Lower leg skin (tissue), 4 donors: ENCODE measurements around the gene PIP5KL1. TPM values are rescaled to one million over a fixed set of nuclear protein-coding genes. Genes with fewer than 3 reads are reported as not detected.

Experiments
- DNase-seq, 2 donors: peaks; one replicate each; pipeline ENCODE4 v3.0.0-alpha.2; 2019; ENCODE audit warnings: low spot score in 2 of 2
- H3K4me3 ChIP-seq: fragments of 200-600 bp; sonication (generic); 2 replicates; pipeline ENCODE4 v1.5.1; 2017; ENCODE audit warnings: mild to moderate bottlenecking, low read depth; ENCODE audit not compliant: poor library complexity, severe bottlenecking
- CTCF ChIP-seq, 3 donors: fragments of 450-650 bp; IDR thresholded peaks; one replicate each; pipeline ENCODE4 v1.5.1; 2016; ENCODE audit warnings: antibody characterized with exemption in 3 of 3, mild to moderate bottlenecking in 3 of 3, moderate library complexity in 2 of 3
- POLR2A ChIP-seq, 2 donors: fragments of 450-650 bp; IDR thresholded peaks; one replicate each; pipeline ENCODE4 v1.6.1; 2016 to 2017; ENCODE audit warnings: antibody characterized with exemption in 2 of 2, mild to moderate bottlenecking in 1 of 2, moderate library complexity in 1 of 2
- WGBS, 2 donors: methylation state at CpG; one replicate each; pipeline ENCODE4 v1.1.5; 2018; 5-methylcytosine and 5-hydroxymethylcytosine counted together
- intact Hi-C: fragments of 100-400 bp; cut with DNase I; formaldehyde crosslinking; loops from one replicate; pipeline ENCODE4 v1.15.0; 2023; ENCODE audit warnings: low total_unique reads
- total RNA-seq, 4 donors: library from RNA; depleted of rRNA; stranded (reverse); fragments of >200 nt; gene quantifications; one replicate each; pipeline ENCODE4 v1.1.0, GENCODE V29; 2016

Gene PIP5KL1
- total RNA-seq, 4 donors from 2014 or later: 4.1 to 11.3 (median 8.4) TPM

- no peak for DNase-seq
- WGBS, 2 donors: 86 to 90% methylated on average over 34 of the region's 35 CpGs
- H3K4me3 ChIP-seq: no peak overlapping the region
- TF ChIP-seq CTCF (IDR thresholded peaks at IDR 0.05) (no peak), POLR2A (IDR thresholded peaks at IDR 0.05) (no peak)
- intact Hi-C loops: no loop called here
These were observed 22.5 kb downstream of the PIP5KL1 start for GRCh38 chr9:127907867-127908659.

- no peak overlapping the region for H3K4me3 ChIP-seq
- peak in 1 of 2 donors; percentile 87 for DNase-seq
- 58 to 67% methylated on average over 12 of the region's 12 CpGs for WGBS, 2 donors
- no peak for TF ChIP-seq POLR2A (IDR thresholded peaks at IDR 0.05)
- no peak for TF ChIP-seq CTCF (IDR thresholded peaks at IDR 0.05)
- intact Hi-C loops: no loop called here
These were observed 24.8 kb downstream of the PIP5KL1 start for GRCh38 chr9:127905788-127906191.

- intact Hi-C loops: no loop called here
- WGBS, 2 donors: 53 to 59% methylated on average over 5 of the region's 5 CpGs
- H3K4me3 ChIP-seq: no peak overlapping the region
- TF ChIP-seq CTCF (IDR thresholded peaks at IDR 0.05) (no peak), POLR2A (IDR thresholded peaks at IDR 0.05) (no peak)
- no peak for DNase-seq
These were observed 25.4 kb downstream of the PIP5KL1 start for GRCh38 chr9:127905004-127905728.

- no peak for DNase-seq
- no peak overlapping the region for H3K4me3 ChIP-seq
- TF ChIP-seq POLR2A (IDR thresholded peaks at IDR 0.05) (no peak), CTCF (IDR thresholded peaks at IDR 0.05) (no peak)
- 63 to 69% methylated on average over 12 of the region's 12 CpGs for WGBS, 2 donors
- intact Hi-C loops: no loop called here
These were observed 26.0 kb downstream of the PIP5KL1 start for GRCh38 chr9:127904561-127905003.

GRCh38 chr9:127903557-127904475 is 26.8 kb downstream of the PIP5KL1 start:
- no peak overlapping the region for H3K4me3 ChIP-seq
- DNase-seq: peak; percentile 75 to 95
- TF ChIP-seq POLR2A (IDR thresholded peaks at IDR 0.05) (no peak), CTCF (IDR thresholded peaks at IDR 0.05) (peak in 1 of 3 donors; percentile 61)
- 47 to 51% methylated on average over 17 of the region's 17 CpGs for WGBS, 2 donors
- intact Hi-C loops: no loop called here
